IPS-18c (cell line): Measurements from ENCODE around the gene SQSTM1.
"Not testable (repeated sequence)": the region's sequence is repeated elsewhere in the genome, so short reads cannot be mapped to it uniquely, and the experiment has no call there.

ENCODE experiments used
- H3K4me3 ChIP-seq: 2 replicates; pipeline ENCODE4 v1.7.0; 2013; ENCODE audit warnings: low read depth, mild to moderate bottlenecking, low read length, moderate library complexity; ENCODE audit not compliant: insufficient read depth
- H3K9me3 ChIP-seq: one replicate; pipeline ENCODE4 v1.6.1; 2013; ENCODE audit warnings: mild to moderate bottlenecking, low read length, moderate library complexity; ENCODE audit not compliant: control insufficient read depth, insufficient read depth

SQSTM1 gene

DNA sequence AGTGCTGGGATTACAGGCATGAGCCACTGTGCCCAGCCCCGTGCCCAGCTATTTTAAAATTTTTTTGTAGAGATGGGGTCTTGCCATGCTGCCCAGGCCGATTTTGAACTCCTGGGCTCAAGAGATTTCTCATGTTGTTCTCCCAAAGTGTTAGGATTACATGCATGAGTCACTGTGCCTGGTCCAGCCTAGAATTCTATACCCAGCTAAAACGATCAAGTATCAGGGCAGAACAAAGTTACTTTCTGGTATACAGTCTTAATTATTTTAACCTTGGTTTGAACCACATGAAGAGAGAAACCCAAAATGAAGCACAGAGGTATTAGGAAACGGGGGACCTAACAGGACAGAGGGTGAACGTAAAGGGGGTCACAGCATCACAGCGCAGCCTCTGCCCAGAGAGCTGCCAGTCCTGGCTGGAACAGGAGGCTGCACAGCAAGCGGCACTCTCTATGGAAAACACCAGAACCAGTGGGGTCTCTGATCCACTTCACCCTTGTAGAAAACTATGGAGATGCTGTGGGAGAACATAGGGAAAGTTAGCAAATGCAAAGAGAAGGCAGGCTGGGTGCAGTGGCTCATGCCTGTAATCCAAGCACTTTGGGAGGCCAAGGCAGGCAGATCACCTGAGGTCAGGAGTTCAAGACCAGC lies 10.2 kb downstream of the SQSTM1 start:
- Histone ChIP-seq H3K9me3 (no peaks in the 10 kb centered on the region), H3K4me3 (no peak overlapping the region)

DNA sequence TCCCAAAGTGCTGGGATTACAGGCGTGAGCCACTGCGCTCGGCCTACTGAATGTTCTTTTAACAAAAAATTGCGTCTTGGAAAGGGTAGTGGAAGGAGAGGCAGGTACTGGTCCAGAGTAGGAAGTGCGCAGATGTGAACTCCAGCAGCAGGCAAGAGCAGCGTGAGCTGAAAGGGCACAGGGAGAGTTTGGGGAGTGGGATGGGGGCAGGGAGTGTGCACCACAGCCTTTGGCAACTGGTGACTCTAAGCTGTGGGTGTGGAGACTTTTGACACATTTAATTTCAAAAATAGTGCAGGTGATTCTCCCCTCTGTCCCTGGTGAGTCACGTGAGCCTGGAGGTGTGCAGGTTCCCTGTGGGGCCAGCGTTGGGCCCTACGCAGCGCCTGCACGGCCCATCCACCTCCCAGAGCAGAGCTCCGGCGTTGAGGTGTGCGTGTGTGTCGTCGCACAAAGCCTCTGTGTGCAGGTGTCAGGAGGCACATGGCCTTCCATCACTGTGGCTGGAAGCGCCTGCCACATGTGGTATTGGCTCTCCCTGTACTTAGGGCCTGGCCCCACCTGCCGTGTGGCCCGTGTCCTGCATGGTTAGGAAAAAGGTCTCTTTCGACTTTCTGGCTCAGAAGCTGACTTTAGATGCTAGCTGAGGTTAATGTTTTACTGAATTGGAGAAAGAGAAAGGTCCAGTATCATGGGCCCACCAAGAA lies 11.5 kb downstream of the SQSTM1 start:
- H3K9me3 ChIP-seq = no peaks in the 10 kb centered on the region
- no peak overlapping the region for H3K4me3 ChIP-seq

DNA sequence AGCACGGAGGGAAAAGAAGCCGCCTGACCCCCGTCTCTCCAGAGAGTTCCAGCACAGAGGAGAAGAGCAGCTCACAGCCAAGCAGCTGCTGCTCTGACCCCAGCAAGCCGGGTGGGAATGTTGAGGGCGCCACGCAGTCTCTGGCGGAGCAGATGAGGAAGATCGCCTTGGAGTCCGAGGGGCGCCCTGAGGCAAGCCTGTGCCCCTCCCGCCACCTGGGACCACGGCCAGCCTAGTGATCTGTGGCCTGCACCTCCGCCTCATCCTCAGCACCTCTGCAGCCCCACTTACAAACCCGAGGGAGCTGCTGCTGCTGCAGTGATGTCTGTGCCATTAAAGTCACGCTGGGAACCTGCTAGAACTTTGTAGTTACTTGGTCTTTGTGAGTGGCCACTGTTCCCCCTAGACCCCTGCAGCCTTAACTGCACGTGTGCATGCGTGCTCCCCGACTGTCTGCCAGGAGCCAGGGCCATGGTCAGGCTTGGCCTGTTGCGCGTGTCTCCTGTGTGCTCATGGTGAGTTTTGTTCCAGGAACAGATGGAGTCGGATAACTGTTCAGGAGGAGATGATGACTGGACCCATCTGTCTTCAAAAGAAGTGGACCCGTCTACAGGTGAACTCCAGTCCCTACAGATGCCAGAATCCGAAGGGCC lies 12.5 kb downstream of the SQSTM1 start:
- H3K4me3 ChIP-seq = no peak overlapping the region
- no peaks in the 10 kb centered on the region for H3K9me3 ChIP-seq

DNA sequence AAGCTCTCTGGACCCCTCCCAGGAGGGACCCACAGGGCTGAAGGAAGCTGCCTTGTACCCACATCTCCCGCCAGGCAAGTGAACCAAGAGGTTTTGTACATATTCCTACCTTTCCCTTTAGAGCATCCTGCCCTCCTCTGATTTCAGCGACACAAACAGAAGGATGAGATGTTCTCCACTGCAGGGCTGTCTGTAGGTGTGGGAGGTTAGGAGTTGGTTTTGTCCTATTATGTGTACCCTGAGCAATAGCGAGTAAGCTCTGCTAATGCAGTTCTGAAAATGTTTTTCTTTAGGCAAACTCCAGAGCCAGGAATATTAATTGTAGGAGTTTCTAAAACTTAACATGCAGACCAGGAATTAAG lies 13.0 kb downstream of the SQSTM1 start:
- H3K9me3 ChIP-seq = peaks cover 2% of the 10 kb centered on the region
- no peak overlapping the region for H3K4me3 ChIP-seq

DNA sequence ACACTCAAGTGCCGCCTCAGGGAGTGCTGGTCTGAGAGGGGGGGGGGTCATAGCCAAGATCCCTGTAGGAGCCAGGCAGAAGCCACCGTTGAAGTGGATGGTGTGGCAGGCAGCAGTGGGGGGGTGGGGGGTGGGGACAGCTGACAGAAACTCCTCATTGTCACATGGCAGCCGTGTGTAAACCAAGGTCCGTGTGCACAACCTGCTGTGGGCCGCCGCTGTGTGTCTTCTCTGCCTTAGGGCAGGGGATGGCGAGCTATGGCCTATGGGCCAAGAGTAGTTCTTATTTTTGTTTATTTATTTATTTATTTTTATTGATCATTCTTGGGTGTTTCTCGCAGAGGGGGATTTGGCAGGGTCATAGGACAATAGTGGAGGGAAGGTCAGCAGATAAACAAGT lies 13.4 kb downstream of the SQSTM1 start:
- Histone ChIP-seq H3K4me3 (no peak overlapping the region), H3K9me3 (peaks cover 2% of the 10 kb centered on the region)

DNA sequence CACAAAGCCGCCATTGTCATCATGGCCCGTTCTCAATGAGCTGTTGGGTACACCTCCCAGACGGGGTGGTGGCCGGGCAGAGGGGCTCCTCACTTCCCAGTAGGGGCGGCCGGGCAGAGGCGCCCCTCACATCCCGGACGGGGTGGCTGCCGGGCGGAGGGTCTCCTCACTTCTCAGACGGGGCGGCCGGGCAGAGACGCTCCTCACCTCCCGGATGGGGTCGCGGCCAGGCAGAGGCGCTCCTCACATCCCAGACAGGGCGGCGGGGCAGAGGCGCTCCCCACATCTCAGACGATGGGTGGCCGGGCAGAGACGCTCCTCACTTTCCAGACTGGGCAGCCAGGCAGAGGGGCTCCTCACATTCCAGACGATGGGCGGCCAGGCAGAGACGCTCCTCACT lies 14.2 kb downstream of the SQSTM1 start:
- H3K4me3 ChIP-seq, H3K9me3 ChIP-seq: not testable (repeated sequence)

DNA sequence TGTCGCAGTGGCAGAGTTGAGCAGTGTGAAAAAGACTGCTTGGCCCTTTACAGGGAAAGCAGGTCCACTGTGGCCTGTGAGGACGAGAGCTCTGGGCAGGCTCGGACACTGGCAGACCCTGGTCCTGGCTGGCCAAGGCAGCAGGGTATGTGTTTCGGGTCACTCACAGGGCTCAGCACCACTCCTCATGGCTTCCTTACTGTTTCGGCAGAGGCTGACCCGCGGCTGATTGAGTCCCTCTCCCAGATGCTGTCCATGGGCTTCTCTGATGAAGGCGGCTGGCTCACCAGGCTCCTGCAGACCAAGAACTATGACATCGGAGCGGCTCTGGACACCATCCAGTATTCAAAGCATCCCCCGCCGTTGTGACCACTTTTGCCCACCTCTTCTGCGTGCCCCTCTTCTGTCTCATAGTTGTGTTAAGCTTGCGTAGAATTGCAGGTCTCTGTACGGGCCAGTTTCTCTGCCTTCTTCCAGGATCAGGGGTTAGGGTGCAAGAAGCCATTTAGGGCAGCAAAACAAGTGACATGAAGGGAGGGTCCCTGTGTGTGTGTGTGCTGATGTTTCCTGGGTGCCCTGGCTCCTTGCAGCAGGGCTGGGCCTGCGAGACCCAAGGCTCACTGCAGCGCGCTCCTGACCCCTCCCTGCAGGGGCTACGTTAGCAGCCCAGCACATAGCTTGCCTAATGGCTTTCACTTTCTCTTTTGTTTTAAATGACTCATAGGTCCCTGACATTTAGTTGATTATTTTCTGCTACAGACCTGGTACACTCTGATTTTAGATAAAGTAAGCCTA lies 15.7 kb downstream of the SQSTM1 start:
- H3K4me3 ChIP-seq = no peak overlapping the region
- peaks cover 2% of the 10 kb centered on the region for H3K9me3 ChIP-seq

DNA sequence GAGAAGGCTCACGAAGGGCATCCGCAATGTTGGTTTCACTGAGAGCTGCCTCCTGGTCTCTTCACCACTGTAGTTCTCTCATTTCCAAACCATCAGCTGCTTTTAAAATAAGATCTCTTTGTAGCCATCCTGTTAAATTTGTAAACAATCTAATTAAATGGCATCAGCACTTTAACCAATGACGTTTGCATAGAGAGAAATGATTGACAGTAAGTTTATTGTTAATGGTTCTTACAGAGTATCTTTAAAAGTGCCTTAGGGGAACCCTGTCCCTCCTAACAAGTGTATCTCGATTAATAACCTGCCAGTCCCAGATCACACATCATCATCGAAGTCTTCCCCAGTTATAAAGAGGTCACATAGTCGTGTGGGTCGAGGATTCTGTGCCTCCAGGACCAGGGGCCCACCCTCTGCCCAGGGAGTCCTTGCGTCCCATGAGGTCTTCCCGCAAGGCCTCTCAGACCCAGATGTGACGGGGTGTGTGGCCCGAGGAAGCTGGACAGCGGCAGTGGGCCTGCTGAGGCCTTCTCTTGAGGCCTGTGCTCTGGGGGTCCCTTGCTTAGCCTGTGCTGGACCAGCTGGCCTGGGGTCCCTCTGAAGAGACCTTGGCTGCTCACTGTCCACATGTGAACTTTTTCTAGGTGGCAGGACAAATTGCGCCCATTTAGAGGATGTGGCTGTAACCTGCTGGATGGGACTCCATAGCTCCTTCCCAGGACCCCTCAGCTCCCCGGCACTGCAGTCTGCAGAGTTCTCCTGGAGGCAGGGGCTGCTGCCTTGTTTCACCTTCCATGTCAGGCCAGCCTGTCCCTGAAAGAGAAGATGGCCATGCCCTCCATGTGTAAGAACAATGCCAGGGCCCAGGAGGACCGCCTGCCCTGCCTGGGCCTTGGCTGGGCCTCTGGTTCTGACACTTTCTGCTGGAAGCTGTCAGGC lies 16.6 kb downstream of the SQSTM1 start:
- no peak overlapping the region for H3K4me3 ChIP-seq

DNA sequence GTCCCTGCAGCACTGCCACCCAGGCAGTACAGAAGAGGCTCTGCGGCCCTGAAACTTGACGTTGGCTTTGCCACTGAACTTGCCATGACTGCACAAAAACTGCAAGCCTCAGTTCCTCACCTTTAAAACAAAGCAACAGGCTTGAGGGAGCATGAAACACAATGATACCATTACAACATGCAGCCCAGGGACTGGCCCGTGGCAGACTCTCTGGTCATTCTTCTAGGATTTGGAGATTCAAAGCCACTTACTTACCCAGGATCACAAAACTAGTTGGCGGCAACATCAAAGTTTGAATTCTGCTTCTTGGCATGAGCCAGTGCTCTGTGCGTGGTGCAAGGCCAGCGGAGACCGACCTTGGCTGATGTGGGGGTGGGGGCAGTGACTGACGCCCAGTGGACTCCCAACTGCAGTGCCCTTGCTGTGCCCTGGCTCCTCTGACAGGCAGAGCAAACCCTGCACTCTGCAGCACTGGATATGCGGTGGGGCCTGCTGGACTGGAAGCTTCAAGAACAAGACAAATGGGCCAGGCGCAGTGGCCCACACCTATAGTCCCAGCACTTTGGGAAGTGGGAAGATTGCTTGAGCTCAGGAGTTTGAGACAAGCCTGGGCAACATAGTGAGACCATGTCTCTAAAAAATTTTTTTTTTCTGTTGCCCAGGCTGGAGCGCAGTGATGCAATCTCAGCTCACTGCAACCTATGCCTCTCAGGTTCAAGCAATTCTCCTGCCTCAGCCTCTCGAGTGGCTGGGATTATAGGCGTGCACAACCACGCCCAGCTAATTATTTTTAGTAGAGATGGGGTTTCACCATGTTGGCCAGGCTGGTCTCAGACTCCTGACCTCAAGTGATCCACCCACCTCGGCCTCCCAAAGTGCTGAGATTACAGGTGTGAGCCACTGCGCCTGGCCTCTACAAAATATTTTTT lies 18.9 kb downstream of the SQSTM1 start:
- peaks cover 2% of the 10 kb centered on the region for H3K9me3 ChIP-seq
- H3K4me3 ChIP-seq = no peak overlapping the region

More for the DNA sequence above, 16.6 kb downstream of the SQSTM1 start:
- H3K9me3 ChIP-seq = peaks cover 2% of the 10 kb centered on the region

DNA sequence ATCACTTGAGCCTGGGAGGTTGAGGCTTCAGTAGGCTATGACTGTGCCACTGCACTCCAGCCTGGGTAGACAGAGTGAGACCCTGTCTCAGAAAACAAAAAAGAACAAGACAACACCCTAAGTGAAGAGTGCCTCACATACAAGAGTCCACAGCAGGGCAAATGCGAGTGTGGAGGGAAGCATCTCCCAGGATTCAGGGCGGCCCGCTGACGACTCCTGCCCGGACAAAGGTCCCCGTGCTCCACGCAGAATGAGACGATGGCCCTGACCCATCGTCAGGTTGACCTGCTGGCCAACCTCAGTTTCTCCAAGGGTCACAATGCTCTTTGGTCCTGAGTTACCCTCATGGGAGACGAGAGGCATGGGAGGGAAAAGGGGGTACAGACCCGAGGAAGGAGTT lies 19.6 kb downstream of the SQSTM1 start:
- H3K4me3 ChIP-seq = no peak overlapping the region
- H3K9me3 ChIP-seq = peaks cover 2% of the 10 kb centered on the region

DNA sequence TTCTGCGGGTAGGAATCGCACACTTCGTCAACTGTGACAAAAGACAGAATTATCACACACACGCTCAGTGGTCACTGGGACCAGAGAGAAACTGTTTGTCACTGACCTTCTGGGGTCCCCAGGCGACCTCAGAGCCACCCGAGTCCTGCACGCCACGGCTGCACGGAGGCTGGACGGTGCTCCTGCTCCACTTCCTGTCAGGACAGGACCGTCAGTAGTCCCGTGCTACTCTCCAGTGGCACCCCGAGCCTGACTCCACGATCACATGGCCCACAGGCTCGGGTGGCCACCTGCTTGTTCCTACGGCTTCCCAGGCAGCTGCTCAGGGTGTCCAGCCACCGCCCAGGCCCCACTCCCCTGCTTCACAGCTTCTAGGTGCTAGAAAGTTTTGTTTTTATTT lies 20.1 kb downstream of the SQSTM1 start:
- Histone ChIP-seq H3K9me3 (peaks cover 4% of the 10 kb centered on the region), H3K4me3 (no peak overlapping the region)

DNA sequence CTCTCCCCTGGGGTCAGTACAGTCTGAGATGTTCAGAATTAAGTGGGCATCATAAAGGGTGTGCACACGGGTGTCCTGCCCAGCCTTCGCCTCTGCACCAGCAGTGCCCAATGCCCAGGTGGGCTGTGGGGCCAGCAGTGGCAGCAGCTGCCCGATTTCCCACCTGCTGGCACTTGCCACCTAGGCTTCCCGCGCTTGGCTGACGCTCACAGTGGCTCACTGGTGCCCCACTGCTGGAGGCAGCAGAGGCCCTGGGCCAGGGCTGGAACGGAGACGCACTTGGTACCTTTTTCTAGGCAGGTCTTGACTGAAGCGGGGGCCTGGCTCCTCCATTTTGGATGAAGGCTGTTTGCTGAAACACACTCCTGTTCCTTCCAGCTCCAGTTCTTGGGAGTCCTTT lies 20.9 kb downstream of the SQSTM1 start:
- H3K9me3 ChIP-seq = peaks cover 4% of the 10 kb centered on the region
- H3K4me3 ChIP-seq = no peak overlapping the region

DNA sequence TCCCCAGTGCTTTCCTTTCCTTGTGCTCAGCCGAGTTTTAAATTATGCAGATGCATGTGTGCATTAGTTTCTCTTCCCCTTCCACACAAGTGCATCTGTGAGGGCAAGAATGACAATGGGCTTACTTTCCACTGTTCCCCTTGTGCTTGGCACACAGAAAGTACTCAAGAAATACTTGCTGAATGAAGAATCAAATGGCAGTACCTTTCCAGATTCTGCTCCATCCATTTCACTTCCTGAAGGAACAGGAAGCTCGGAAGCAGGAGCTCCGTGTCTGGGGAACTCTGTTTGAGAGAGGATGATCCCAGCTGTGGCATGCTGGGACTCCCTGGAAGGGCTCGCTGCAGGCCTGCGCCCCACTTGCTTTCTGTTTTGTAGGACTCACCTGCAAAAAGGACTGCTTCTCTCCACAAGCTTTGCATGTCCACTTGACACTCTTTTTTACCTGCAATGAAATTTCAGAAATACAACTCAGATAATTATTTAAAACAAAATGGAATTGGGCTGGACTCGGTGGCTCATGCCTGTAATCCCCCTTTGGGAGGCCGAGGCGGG lies 32.4 kb downstream of the SQSTM1 start:
- no peak overlapping the region for H3K4me3 ChIP-seq
- H3K9me3 ChIP-seq = peaks cover 2% of the 10 kb centered on the region

DNA sequence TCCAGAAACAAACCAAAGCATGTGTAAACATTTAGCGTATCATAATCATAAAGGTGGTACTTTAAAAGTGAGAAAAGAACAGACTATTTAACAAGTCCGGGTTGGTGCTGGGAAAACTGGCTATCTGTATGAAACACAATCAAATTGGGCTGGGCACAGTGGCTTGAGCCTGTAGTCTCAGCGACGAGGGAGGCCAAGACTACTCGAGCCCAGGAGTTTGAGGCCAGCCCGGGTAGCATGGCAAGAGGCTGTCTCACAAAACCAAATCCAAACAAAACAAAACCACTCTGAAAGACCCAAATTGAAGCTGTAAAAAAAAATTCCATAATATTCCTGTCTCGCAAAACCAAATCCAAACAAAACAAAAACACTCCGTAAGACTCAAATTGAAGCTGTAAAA lies 33.7 kb downstream of the SQSTM1 start:
- Histone ChIP-seq H3K4me3 (no peak overlapping the region), H3K9me3 (peaks cover 2% of the 10 kb centered on the region)

DNA sequence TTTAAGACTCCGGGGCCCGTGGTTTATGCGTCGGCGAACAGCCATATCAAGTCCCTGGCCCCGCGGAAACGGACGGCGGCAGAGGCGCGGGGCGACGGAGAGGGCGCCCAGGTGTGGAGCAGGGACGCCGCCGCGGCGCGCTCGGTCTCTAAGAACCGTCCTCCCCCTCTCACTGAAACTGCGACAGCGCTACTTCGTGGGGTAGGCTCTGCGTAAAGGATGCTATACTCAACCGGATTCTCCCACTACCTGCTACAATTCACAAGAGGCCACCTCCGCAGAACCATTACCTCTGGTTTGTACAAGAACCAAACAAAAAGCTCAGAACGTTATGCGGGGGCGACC lies 37.5 kb downstream of the SQSTM1 start:
- H3K4me3 ChIP-seq = peak overlapping the region; percentile 86
- H3K9me3 ChIP-seq = peaks cover 2% of the 10 kb centered on the region
